Chondrocyte (in vitro differentiated cells): Measurements from ENCODE around the gene ZNF554. TPM values are rescaled to one million over a fixed set of nuclear protein-coding genes. Genes with fewer than 3 reads are reported as not detected.

Source experiments
- DNase-seq: peaks from one replicate; pipeline ENCODE4 v3.0.0; 2021; ENCODE audit warnings: mixed read lengths, low spot score
- H3K27ac Mint-ChIP-seq: one replicate; pipeline ENCODE4 v1.8.0; 2021; ENCODE audit warnings: mild to moderate bottlenecking, moderate library complexity, mixed read lengths; ENCODE audit not compliant: unreplicated experiment
- H3K27me3 Mint-ChIP-seq: 2 replicates; pipeline ENCODE4 v1.8.0; 2021; ENCODE audit warnings: low read depth, mixed read lengths
- H3K36me3 Mint-ChIP-seq: 2 replicates; pipeline ENCODE4 v1.8.0; 2021; ENCODE audit warnings: low read depth, mixed read lengths
- H3K4me1 Mint-ChIP-seq: 2 replicates; pipeline ENCODE4 v1.8.0; 2021; ENCODE audit warnings: low read depth, mild to moderate bottlenecking, mixed read lengths
- H3K4me3 Mint-ChIP-seq: one replicate; pipeline ENCODE4 v1.8.0; 2021; ENCODE audit warnings: mild to moderate bottlenecking, moderate library complexity, mixed read lengths; ENCODE audit not compliant: unreplicated experiment
- H3K9me3 Mint-ChIP-seq: 2 replicates; pipeline ENCODE4 v1.8.0; 2021; ENCODE audit warnings: low read depth, mixed read lengths
- CTCF ChIP-seq: fragments of 200-600 bp; sonication (generic); IDR thresholded peaks from 2 replicates; pipeline ENCODE4 v1.5.0; 2021; ENCODE audit warnings: antibody characterized with exemption, mild to moderate bottlenecking, moderate library complexity
- total RNA-seq: library from RNA; stranded (reverse); gene quantifications from 3 replicates; pipeline ENCODE4 v1.2.1, GENCODE V29; 2021

ZNF554 gene
- total RNA-seq, 1 donor from 2014 or later: 4.1 TPM

- TF ChIP-seq CTCF: no peak
- Mint-ChIP-seq H3K27me3 (no peaks in the 10 kb centered on the region), H3K9me3 (no peaks in the 10 kb centered on the region), H3K27ac (no peak overlapping the region), H3K36me3 (peaks cover 17% of the 10 kb centered on the region), H3K4me1 (no peaks in the 10 kb centered on the region), H3K4me3 (no peak overlapping the region)
- no peak for DNase-seq
These were observed 22.9 kb upstream of the ZNF554 start for GRCh38 chr19:2796659-2797266.

GRCh38 chr19:2797280-2797679, 22.4 kb upstream of the ZNF554 start:
- Mint-ChIP-seq H3K9me3 (no peaks in the 10 kb centered on the region), H3K27ac (no peak overlapping the region), H3K4me1 (no peaks in the 10 kb centered on the region), H3K36me3 (peaks cover 19% of the 10 kb centered on the region), H3K27me3 (no peaks in the 10 kb centered on the region), H3K4me3 (no peak overlapping the region)
- no peak for DNase-seq
- no peak for TF ChIP-seq CTCF

GRCh38 chr19:2798158-2798685, 21.4 kb upstream of the ZNF554 start:
- peaks cover 22% of the 10 kb centered on the region for H3K36me3 Mint-ChIP-seq
- no peaks in the 10 kb centered on the region for H3K27me3 Mint-ChIP-seq
- no peak overlapping the region for H3K27ac Mint-ChIP-seq
- no peak overlapping the region for H3K4me3 Mint-ChIP-seq
- H3K4me1 Mint-ChIP-seq: no peaks in the 10 kb centered on the region
- H3K9me3 Mint-ChIP-seq: no peaks in the 10 kb centered on the region
- TF ChIP-seq CTCF: no peak
- no peak for DNase-seq

GRCh38 chr19:2798733-2799132, 20.9 kb upstream of the ZNF554 start:
- H3K4me1 Mint-ChIP-seq: no peaks in the 10 kb centered on the region
- H3K36me3 Mint-ChIP-seq: peaks cover 20% of the 10 kb centered on the region
- H3K27ac Mint-ChIP-seq: peak overlapping the region; percentile 12
- H3K4me3 Mint-ChIP-seq: no peak overlapping the region
- TF ChIP-seq CTCF: no peak
- no peak for DNase-seq
- no peaks in the 10 kb centered on the region for H3K27me3 Mint-ChIP-seq
- no peaks in the 10 kb centered on the region for H3K9me3 Mint-ChIP-seq

GRCh38 chr19:2799273-2800020, 20.2 kb upstream of the ZNF554 start:
- no peak overlapping the region for H3K4me3 Mint-ChIP-seq
- H3K9me3 Mint-ChIP-seq: no peaks in the 10 kb centered on the region
- H3K4me1 Mint-ChIP-seq: no peaks in the 10 kb centered on the region
- H3K36me3 Mint-ChIP-seq: peaks cover 20% of the 10 kb centered on the region
- no peaks in the 10 kb centered on the region for H3K27me3 Mint-ChIP-seq
- H3K27ac Mint-ChIP-seq: no peak overlapping the region
- DNase-seq: no peak
- TF ChIP-seq CTCF: no peak
